HG03432 (cell line): ENCODE results near the gene PPP1R10.

ENCODE experiments used
- ATAC-seq: cut with Tn5 transposase; IDR thresholded peaks from one replicate; pipeline ENCODE4 v1.9.1; 2021; ENCODE audit warnings: mild to moderate bottlenecking, moderate library complexity; ENCODE audit not compliant: unreplicated experiment

PPP1R10 gene

GRCh38 chr6:30557683-30557981 lies 59.4 kb downstream of the PPP1R10 start:
- no peak for ATAC-seq

- peak; percentile 61 for ATAC-seq
These were observed 59.9 kb downstream of the PPP1R10 start, which contains the start of gene PRR3 for GRCh38 chr6:30556906-30557682. Gene PRR3, plus strand, starts transcription at chr6:30557295. Its CDS starts 50 bp downstream, at chr6:30557345.

- peak; percentile 81 for ATAC-seq
These were observed 60.8 kb downstream of the PPP1R10 start, which contains the start of gene GNL1 for GRCh38 chr6:30556066-30556905. Gene GNL1, minus strand, starts transcription at chr6:30556489. Its CDS starts 286 bp downstream, at chr6:30556203.

GRCh38 chr6:30555816-30556065 lies 61.3 kb downstream of the PPP1R10 start:
- no peak for ATAC-seq

- no peak for ATAC-seq
These were observed 61.9 kb downstream of the PPP1R10 start for GRCh38 chr6:30554962-30555815.

- ATAC-seq: no peak
These were observed 62.6 kb downstream of the PPP1R10 start for GRCh38 chr6:30554404-30554803.
